Measurements from ENCODE around the gene FKRP. TPM values are rescaled to one million over a fixed set of nuclear protein-coding genes. Genes with fewer than 3 reads are reported as not detected.

The FKRP gene
- total RNA-seq, 4 donors from 2014 or later: 15.7 to 20.4 (median 17.7) TPM

- H3K4me1 ChIP-seq: peaks cover 0 to 28% (median 6%) of the 10 kb centered on the region in 4 donors
- no peaks in the 10 kb centered on the region for H3K27me3 ChIP-seq
- peaks cover 0 to 62% (median 8%) of the 10 kb centered on the region in 3 donors for H3K36me3 ChIP-seq
- WGBS, 2 donors: 26% methylated on average over 4 of the region's 4 CpGs
- DNase-seq (ENCODE audit: low spot score in 2 of 2): peak in 1 of 2 donors; percentile 56
- TF ChIP-seq CTCF (IDR thresholded peaks at IDR 0.05): peak; percentile 39 to 51 (median 46)
- no peak for TF ChIP-seq EP300 (IDR thresholded peaks at IDR 0.05)
- no peak overlapping the region for H3K27ac ChIP-seq
- H3K4me3 ChIP-seq: no peak overlapping the region
- no peaks in the 10 kb centered on the region for H3K9me3 ChIP-seq
Measured at GRCh38 chr19:46753420-46754155, 7.7 kb downstream of the FKRP start.

- peaks cover 0 to 47% (median 8%) of the 10 kb centered on the region in 3 donors for H3K36me3 ChIP-seq
- DNase-seq (ENCODE audit: low spot score in 2 of 2): no peak
- no peak overlapping the region for H3K4me3 ChIP-seq
- no peaks in the 10 kb centered on the region for H3K9me3 ChIP-seq
- H3K27me3 ChIP-seq: no peaks in the 10 kb centered on the region
- H3K27ac ChIP-seq: peak overlapping the region in 3 of 4 donors; percentile 37 to 75 (median 44)
- TF ChIP-seq EP300 (IDR thresholded peaks at IDR 0.05): peak in 1 of 2 donors; percentile 45
- no peak for TF ChIP-seq POLR2A (IDR thresholded peaks at IDR 0.05)
- no peak for TF ChIP-seq CTCF (IDR thresholded peaks at IDR 0.05)
- 63 to 70% methylated on average over 33 to 39 of the region's 39 CpGs for WGBS, 2 donors
- H3K4me1 ChIP-seq: peaks cover 0 to 40% (median 7%) of the 10 kb centered on the region in 4 donors
Measured at GRCh38 chr19:46755077-46755852, 9.4 kb downstream of the FKRP start.

GRCh38 chr19:46755853-46756543 is 10.1 kb downstream of the FKRP start:
- Histone ChIP-seq H3K27me3 (no peaks in the 10 kb centered on the region), H3K27ac (peak overlapping the region in 3 of 4 donors; percentile 37 to 75 (median 44)), H3K36me3 (peaks cover 0 to 40% (median 8%) of the 10 kb centered on the region in 3 donors), H3K4me3 (no peak overlapping the region), H3K4me1 (peaks cover 0 to 48% (median 11%) of the 10 kb centered on the region in 4 donors), H3K9me3 (no peaks in the 10 kb centered on the region)
- WGBS, 2 donors: 92% methylated on average over 84 to 86 of the region's 86 CpGs
- TF ChIP-seq EP300 (IDR thresholded peaks at IDR 0.05): no peak
- TF ChIP-seq CTCF (IDR thresholded peaks at IDR 0.05): no peak
- TF ChIP-seq POLR2A (IDR thresholded peaks at IDR 0.05): no peak
- no peak for DNase-seq (ENCODE audit: low spot score in 2 of 2)

- Histone ChIP-seq H3K36me3 (peaks cover 0 to 36% (median 8%) of the 10 kb centered on the region in 3 donors), H3K27ac (no peak overlapping the region), H3K9me3 (no peaks in the 10 kb centered on the region), H3K27me3 (no peaks in the 10 kb centered on the region), H3K4me1 (peaks cover 0 to 53% (median 14%) of the 10 kb centered on the region in 4 donors), H3K4me3 (no peak overlapping the region)
- TF ChIP-seq POLR2A (IDR thresholded peaks at IDR 0.05) (no peak), EP300 (IDR thresholded peaks at IDR 0.05) (no peak), CTCF (IDR thresholded peaks at IDR 0.05) (no peak)
- no peak for DNase-seq (ENCODE audit: low spot score in 2 of 2)
- whole genome bisulfite sequencing, 2 donors: 85 to 86% methylated on average over 28 to 30 of the region's 30 CpGs
Measured at GRCh38 chr19:46756544-46756888, 10.7 kb downstream of the FKRP start.
